H9 (cell line): ENCODE measurements around the gene ARMC9. TPM values are rescaled to one million over a fixed set of nuclear protein-coding genes. Genes with fewer than 3 reads are reported as not detected.

Source experiments
- DNase-seq: peaks from one replicate; pipeline ENCODE4 v3.0.0-alpha.2; 2017
- H2AFZ ChIP-seq: one replicate; pipeline ENCODE4 v1.6.1; 2013; ENCODE audit warnings: mild to moderate bottlenecking, low read length, control low read depth, moderate library complexity
- H2AK5ac ChIP-seq: 2 replicates; pipeline ENCODE4 v1.6.1; 2013; ENCODE audit warnings: low read length, control low read depth, mixed read lengths; ENCODE audit not compliant: insufficient read length
- H2BK120ac ChIP-seq: one replicate; pipeline ENCODE4 v1.6.1; 2013; ENCODE audit warnings: low read depth, mild to moderate bottlenecking, low read length, control low read depth, inconsistent platforms; ENCODE audit not compliant: poor library complexity, severe bottlenecking
- H2BK12ac ChIP-seq: 2 replicates; pipeline ENCODE4 v1.6.1; 2013; ENCODE audit warnings: low read length, control low read depth, mixed read lengths, low read depth; ENCODE audit not compliant: insufficient read length
- H2BK15ac ChIP-seq: 2 replicates; pipeline ENCODE4 v1.6.1; 2013; ENCODE audit warnings: low read depth, low read length, control low read depth
- H2BK20ac ChIP-seq: one replicate; pipeline ENCODE4 v1.6.1; 2013; ENCODE audit warnings: low read depth, mild to moderate bottlenecking, low read length, control low read depth, inconsistent platforms; ENCODE audit not compliant: poor library complexity, severe bottlenecking
- H2BK5ac ChIP-seq: 2 replicates; pipeline ENCODE4 v1.6.1; 2013; ENCODE audit warnings: low read length, control low read depth, mixed read lengths; ENCODE audit not compliant: insufficient read length
- H3K14ac ChIP-seq: 2 replicates; pipeline ENCODE4 v1.6.1; 2013; ENCODE audit warnings: low read length, control low read depth; ENCODE audit not compliant: insufficient read depth
- H3K18ac ChIP-seq: 2 replicates; pipeline ENCODE4 v1.6.1; 2013; ENCODE audit warnings: low read depth, mild to moderate bottlenecking, mixed read lengths, low read length, control low read depth; ENCODE audit not compliant: insufficient read length
- H3K23ac ChIP-seq: 2 replicates; pipeline ENCODE4 v1.6.1; 2013; ENCODE audit warnings: low read length, control low read depth, mixed read lengths, low read depth; ENCODE audit not compliant: insufficient read length
- H3K23me2 ChIP-seq: 2 replicates; pipeline ENCODE4 v1.6.1; 2013; ENCODE audit warnings: low read depth, mild to moderate bottlenecking, mixed read lengths, low read length, control low read depth; ENCODE audit not compliant: insufficient read length, poor library complexity, severe bottlenecking
- H3K27ac ChIP-seq: 2 replicates; pipeline ENCODE4 v1.5.1; 2013; ENCODE audit warnings: low read length, control low read depth, mixed read lengths, low read depth; ENCODE audit not compliant: insufficient read length
- H3K27me3 ChIP-seq: 2 replicates; pipeline ENCODE4 v1.6.1; 2013; ENCODE audit warnings: low read length, control low read depth, inconsistent platforms; ENCODE audit not compliant: insufficient read depth
- H3K4ac ChIP-seq: 2 replicates; pipeline ENCODE4 v1.6.1; 2013; ENCODE audit warnings: low read depth, mild to moderate bottlenecking, control low read depth, inconsistent platforms, low read length, moderate library complexity
- H3K4me1 ChIP-seq: 2 replicates; pipeline ENCODE4 v1.6.1; 2013; ENCODE audit warnings: low read length, control low read depth, inconsistent platforms; ENCODE audit not compliant: insufficient read depth
- H3K4me2 ChIP-seq: 2 replicates; pipeline ENCODE4 v1.6.1; 2013; ENCODE audit warnings: low read length, control low read depth, mixed read lengths; ENCODE audit not compliant: insufficient read length, insufficient read depth
- H3K56ac ChIP-seq: 2 replicates; pipeline ENCODE4 v1.6.1; 2013; ENCODE audit warnings: low read depth, mild to moderate bottlenecking, mixed read lengths, low read length, control low read depth; ENCODE audit not compliant: insufficient read length
- H3K79me1 ChIP-seq: 2 replicates; pipeline ENCODE4 v1.6.1; 2013; ENCODE audit warnings: low read depth, mild to moderate bottlenecking, moderate library complexity, low read length, control low read depth, inconsistent platforms; ENCODE audit not compliant: insufficient read depth, poor library complexity, severe bottlenecking
- H3K79me2 ChIP-seq: 2 replicates; pipeline ENCODE4 v1.6.1; 2013; ENCODE audit warnings: low read length, control low read depth, inconsistent platforms; ENCODE audit not compliant: insufficient read depth
- H3K9ac ChIP-seq: 2 replicates; pipeline ENCODE4 v1.6.1; 2013; ENCODE audit warnings: low read length, control low read depth, mixed read lengths; ENCODE audit not compliant: insufficient read length; ENCODE audit errors: extremely low read depth
- H3K9me3 ChIP-seq: one replicate; pipeline ENCODE4 v1.6.1; 2013; ENCODE audit warnings: low read depth, low read length, inconsistent platforms; ENCODE audit not compliant: control insufficient read depth
- H3T11ph ChIP-seq: one replicate; pipeline ENCODE4 v1.6.1; 2013; ENCODE audit warnings: mild to moderate bottlenecking, low read length, control low read depth, inconsistent platforms
- H4K20me1 ChIP-seq: one replicate; pipeline ENCODE4 v1.6.1; 2013; ENCODE audit not compliant: control insufficient read depth, insufficient read length, insufficient read depth
- H4K5ac ChIP-seq: 2 replicates; pipeline ENCODE4 v1.6.1; 2013; ENCODE audit warnings: low read depth, mild to moderate bottlenecking, mixed read lengths, low read length, control low read depth; ENCODE audit not compliant: insufficient read length
- H4K8ac ChIP-seq: replicated peaks from 2 replicates; pipeline ENCODE4 v1.6.1; 2013; ENCODE audit warnings: low read length, control low read depth, mixed read lengths, low read depth; ENCODE audit not compliant: insufficient read length
- H4K91ac ChIP-seq: 2 replicates; pipeline ENCODE4 v1.6.1; 2013; ENCODE audit warnings: low read depth, mild to moderate bottlenecking, moderate library complexity, mixed read lengths, low read length, control low read depth; ENCODE audit not compliant: insufficient read length
- H3K27ac Mint-ChIP-seq, 3 experiments: 2 replicates in 2 of 3; 3 replicates in 1 of 3; pipeline ENCODE4 v1.8.0; 2020 to 2021; ENCODE audit warnings: mixed read lengths in 3 of 3, mild to moderate bottlenecking in 1 of 3, moderate library complexity in 1 of 3
- H3K27me3 Mint-ChIP-seq: 2 replicates; pipeline ENCODE4 v1.8.0; 2021; ENCODE audit warnings: low read depth, mild to moderate bottlenecking, moderate library complexity, mixed read lengths
- H3K36me3 Mint-ChIP-seq, 3 experiments: 2 replicates in 2 of 3; 3 replicates in 1 of 3; pipeline ENCODE4 v1.8.0; 2020 to 2021; ENCODE audit warnings: low read depth in 3 of 3, mixed read lengths in 3 of 3; ENCODE audit not compliant: insufficient read depth in 1 of 3
- H3K4me1 Mint-ChIP-seq, 2 experiments: 2 replicates each; pipeline ENCODE4 v1.8.0; 2020; ENCODE audit warnings: mixed read lengths in 2 of 2
- H3K4me3 Mint-ChIP-seq, 2 experiments: 2 replicates in 1 of 2; 3 replicates in 1 of 2; pipeline ENCODE4 v1.8.0; 2020 to 2021; ENCODE audit warnings: mild to moderate bottlenecking in 2 of 2, mixed read lengths in 2 of 2, moderate library complexity in 1 of 2
- H3K9me3 Mint-ChIP-seq, 2 experiments: 2 replicates in 1 of 2; 3 replicates in 1 of 2; pipeline ENCODE4 v1.8.0; 2020; ENCODE audit warnings: mild to moderate bottlenecking in 2 of 2, mixed read lengths in 2 of 2, moderate library complexity in 1 of 2
- WGBS: extraction: QIAGEN DNeasy Blood & Tissue Kit; methylation state at CpG from one replicate; pipeline ENCODE4 v1.1.7; 2013; ENCODE audit warnings: missing lambda C conversion rate, low lambda C conversion rate, mixed read lengths; ENCODE audit not compliant: insufficient read length; ENCODE audit errors: extremely low coverage; 5-methylcytosine and 5-hydroxymethylcytosine counted together
- total RNA-seq: library from RNA; stranded (reverse); gene quantifications from 2 replicates; pipeline ENCODE4 v1.2.1, GENCODE V29; 2021
- TF ChIP-seq, protein P1 (sequence below): fragments of 200-600 bp; sonication (generic); conservative IDR thresholded peaks from 3 replicates; pipeline ENCODE4 v1.8.0; 2021; ENCODE audit warnings: antibody characterized with exemption, mild to moderate bottlenecking

The ARMC9 gene
- total RNA-seq, 1 experiment from 2014 or later: 37.6 TPM

DNA sequence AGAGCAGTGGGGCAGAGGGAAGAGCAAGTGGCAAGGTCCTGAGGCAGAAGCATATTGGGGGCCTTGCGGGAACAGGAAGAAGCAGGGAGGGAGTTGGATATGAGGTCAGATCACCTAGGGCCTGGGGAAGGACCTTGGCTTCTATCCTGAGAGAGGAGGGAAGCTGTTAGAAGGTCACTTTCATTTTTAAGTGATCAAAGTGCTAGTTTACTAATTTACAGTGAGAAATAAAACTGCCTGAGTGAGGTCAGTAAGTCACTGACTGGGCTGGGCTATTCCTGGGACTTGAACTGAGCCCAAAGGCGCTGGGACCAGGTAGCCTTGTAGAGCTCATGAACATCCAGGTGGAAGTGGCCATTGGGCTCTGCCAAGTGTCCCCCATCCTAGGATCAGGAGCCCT lies 120.5 kb downstream of the ARMC9 start:
- Mint-ChIP-seq H3K27me3 (no peaks in the 10 kb centered on the region), H3K36me3 (peaks cover 0 to 16% (median 5%) of the 10 kb centered on the region in 3 experiments; a peak in 3 of 7 replicates), H3K4me1 (peaks cover 9 to 11% of the 10 kb centered on the region in 2 experiments), H3K27ac (peak overlapping the region in 1 of 3 experiments; percentile 55; a peak in 3 of 7 replicates), H3K4me3 (no peak overlapping the region), H3K9me3 (peaks cover 2 to 3% of the 10 kb centered on the region in 2 experiments; a peak in 2 of 5 replicates)
- Histone ChIP-seq H2AFZ (no peak overlapping the region), H2BK12ac (no peak overlapping the region), H4K5ac (no peak overlapping the region), H2BK120ac (no peak overlapping the region), H3K4me2 (no peak overlapping the region), H3K23ac (no peak overlapping the region), H3K27ac (no peak overlapping the region), H3K9ac (no peak overlapping the region), H2BK5ac (no peak overlapping the region), H4K91ac (no peak overlapping the region), H4K8ac (no peak overlapping the region), H3T11ph (no peak overlapping the region), H2BK20ac (no peak overlapping the region), H2BK15ac (no peak overlapping the region), H3K56ac (no peak overlapping the region), H3K4me1 (no peaks in the 10 kb centered on the region), H3K79me2 (no peaks in the 10 kb centered on the region), H3K14ac (no peak overlapping the region), H2AK5ac (no peak overlapping the region), H3K18ac (no peak overlapping the region), H3K27me3 (no peaks in the 10 kb centered on the region), H3K79me1 (no peaks in the 10 kb centered on the region), H4K20me1 (no peaks in the 10 kb centered on the region), H3K23me2 (no peaks in the 10 kb centered on the region), H3K4ac (no peak overlapping the region), H3K9me3 (no peaks in the 10 kb centered on the region)
- TF ChIP-seq, protein P1, sequence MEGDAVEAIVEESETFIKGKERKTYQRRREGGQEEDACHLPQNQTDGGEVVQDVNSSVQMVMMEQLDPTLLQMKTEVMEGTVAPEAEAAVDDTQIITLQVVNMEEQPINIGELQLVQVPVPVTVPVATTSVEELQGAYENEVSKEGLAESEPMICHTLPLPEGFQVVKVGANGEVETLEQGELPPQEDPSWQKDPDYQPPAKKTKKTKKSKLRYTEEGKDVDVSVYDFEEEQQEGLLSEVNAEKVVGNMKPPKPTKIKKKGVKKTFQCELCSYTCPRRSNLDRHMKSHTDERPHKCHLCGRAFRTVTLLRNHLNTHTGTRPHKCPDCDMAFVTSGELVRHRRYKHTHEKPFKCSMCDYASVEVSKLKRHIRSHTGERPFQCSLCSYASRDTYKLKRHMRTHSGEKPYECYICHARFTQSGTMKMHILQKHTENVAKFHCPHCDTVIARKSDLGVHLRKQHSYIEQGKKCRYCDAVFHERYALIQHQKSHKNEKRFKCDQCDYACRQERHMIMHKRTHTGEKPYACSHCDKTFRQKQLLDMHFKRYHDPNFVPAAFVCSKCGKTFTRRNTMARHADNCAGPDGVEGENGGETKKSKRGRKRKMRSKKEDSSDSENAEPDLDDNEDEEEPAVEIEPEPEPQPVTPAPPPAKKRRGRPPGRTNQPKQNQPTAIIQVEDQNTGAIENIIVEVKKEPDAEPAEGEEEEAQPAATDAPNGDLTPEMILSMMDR: no peak
- DNase-seq: no peak
- WGBS: no CpG with 5 or more reads among the region's 2 CpGs
